Activated CD4-positive, CD25-positive, alpha-beta regulatory T cell treated with anti-CD3 and anti-CD28 coated beads, Interleukin-2, amount 50 U/mL, for 16 hours (primary cell): ENCODE measurements around the gene SLC16A1.
"Not testable (repeated sequence)": the region's sequence is repeated elsewhere in the genome, so short reads cannot be mapped to it uniquely, and the experiment has no call there.

Source experiments
- DNase-seq: peaks from one replicate; pipeline ENCODE4 v3.0.0-alpha.2; 2020; ENCODE audit warnings: low read depth, low spot score

SLC16A1 gene

GRCh38 chr1:112971006-112971405 lies 15.0 kb upstream of the SLC16A1 start:
- DNase-seq, result no peak

GRCh38 chr1:112964347-112964746 lies 8.4 kb upstream of the SLC16A1 start:
- DNase-seq, result no peak

GRCh38 chr1:112961072-112961471 lies 5.1 kb upstream of the SLC16A1 start:
- DNase-seq, result no peak

- no peak for DNase-seq
These were observed 4.4 kb upstream of the SLC16A1 start for GRCh38 chr1:112960384-112960783.

- not testable (repeated sequence) for DNase-seq
These were observed 2.2 kb upstream of the SLC16A1 start for GRCh38 chr1:112958236-112958635.

- DNase-seq, result peak; percentile 24
These were observed 1.3 kb upstream of the SLC16A1 start for GRCh38 chr1:112957133-112957812.

- DNase-seq, result peak; percentile 4
These were observed 642 bp upstream of the SLC16A1 start for GRCh38 chr1:112956544-112957132.

GRCh38 chr1:112954945-112955772 lies 837 bp downstream of the SLC16A1 start:
- peak; percentile 32 for DNase-seq

- DNase-seq, result no peak
These were observed 1.9 kb downstream of the SLC16A1 start for GRCh38 chr1:112954017-112954650.

GRCh38 chr1:112950426-112950825 lies 5.6 kb downstream of the SLC16A1 start:
- DNase-seq, result no peak

GRCh38 chr1:112946683-112947082 lies 9.3 kb downstream of the SLC16A1 start:
- DNase-seq, result no peak

GRCh38 chr1:112939810-112940209 lies 16.2 kb downstream of the SLC16A1 start:
- DNase-seq, result no peak

- no peak for DNase-seq
These were observed 17.8 kb downstream of the SLC16A1 start for GRCh38 chr1:112938210-112938609.

GRCh38 chr1:112937495-112937894 lies 18.5 kb downstream of the SLC16A1 start:
- DNase-seq, result no peak

- no peak for DNase-seq
These were observed 18.9 kb downstream of the SLC16A1 start for GRCh38 chr1:112937070-112937469.

- no peak for DNase-seq
These were observed 20.4 kb downstream of the SLC16A1 start for GRCh38 chr1:112935461-112936111.

- no peak for DNase-seq
These were observed 21.4 kb downstream of the SLC16A1 start for GRCh38 chr1:112934577-112934976.

GRCh38 chr1:112933820-112934571 lies 22.0 kb downstream of the SLC16A1 start:
- DNase-seq, result no peak

- DNase-seq, result no peak
These were observed 26.0 kb downstream of the SLC16A1 start for GRCh38 chr1:112929979-112930378.

GRCh38 chr1:112927462-112927990 lies 28.5 kb downstream of the SLC16A1 start:
- no peak for DNase-seq

GRCh38 chr1:112926858-112927257 lies 29.1 kb downstream of the SLC16A1 start:
- no peak for DNase-seq
